Hippocampal formation (tissue), 2 donors: ENCODE measurements around the gene SLC25A39.
"Not testable (repeated sequence)": the region's sequence is repeated elsewhere in the genome, so short reads cannot be mapped to it uniquely, and the experiment has no call there.

ENCODE experiments used
- DNase-seq, 2 donors: peaks; one replicate each; lab custom pipeline; 2025; lab: John Stamatoyannopoulos, UW

Gene SLC25A39, protein sequence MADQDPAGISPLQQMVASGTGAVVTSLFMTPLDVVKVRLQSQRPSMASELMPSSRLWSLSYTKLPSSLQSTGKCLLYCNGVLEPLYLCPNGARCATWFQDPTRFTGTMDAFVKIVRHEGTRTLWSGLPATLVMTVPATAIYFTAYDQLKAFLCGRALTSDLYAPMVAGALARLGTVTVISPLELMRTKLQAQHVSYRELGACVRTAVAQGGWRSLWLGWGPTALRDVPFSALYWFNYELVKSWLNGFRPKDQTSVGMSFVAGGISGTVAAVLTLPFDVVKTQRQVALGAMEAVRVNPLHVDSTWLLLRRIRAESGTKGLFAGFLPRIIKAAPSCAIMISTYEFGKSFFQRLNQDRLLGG

DNA sequence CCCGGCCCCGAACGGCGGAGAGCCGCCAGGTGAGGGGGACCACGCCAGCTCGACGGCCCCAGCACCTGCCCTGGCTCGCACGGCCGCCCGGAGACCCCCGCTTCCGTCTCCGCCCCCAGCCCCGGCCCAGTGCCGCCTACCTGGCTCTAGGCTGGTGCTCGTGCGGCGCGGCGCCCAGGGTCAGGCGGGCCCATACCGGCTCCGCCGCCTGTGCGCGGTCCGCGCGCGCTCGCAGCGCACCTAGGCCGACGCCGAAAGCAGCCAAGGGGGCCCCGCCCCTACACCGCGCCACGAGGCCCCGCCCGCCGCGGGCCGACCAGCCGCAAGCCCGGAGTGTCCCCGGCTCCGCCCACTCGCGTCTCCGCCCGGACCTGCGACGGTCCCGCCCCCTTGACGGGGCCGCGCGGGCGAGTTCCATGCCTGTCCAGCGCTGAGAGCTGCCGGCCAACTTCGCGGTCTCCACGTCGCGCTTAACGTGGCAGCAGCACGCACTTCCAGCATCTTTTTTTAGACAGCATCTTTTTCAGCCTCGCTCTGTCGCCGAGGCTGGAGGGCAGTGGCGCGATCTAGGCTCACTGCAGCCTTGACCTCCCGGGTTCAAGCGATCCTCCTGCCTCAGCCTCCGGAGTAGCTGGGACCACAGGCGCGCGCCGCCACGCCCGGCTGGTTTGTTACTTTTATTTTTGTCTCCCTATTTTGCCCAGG lies at the start of gene SLC25A39:
TSS of gene SLC25A39 (minus strand) at position 253 of the 705 bp plus-strand sequence. CDS start 1,261 bp downstream, outside the sequence.
- peak; percentile 86 to 92 for DNase-seq

DNA sequence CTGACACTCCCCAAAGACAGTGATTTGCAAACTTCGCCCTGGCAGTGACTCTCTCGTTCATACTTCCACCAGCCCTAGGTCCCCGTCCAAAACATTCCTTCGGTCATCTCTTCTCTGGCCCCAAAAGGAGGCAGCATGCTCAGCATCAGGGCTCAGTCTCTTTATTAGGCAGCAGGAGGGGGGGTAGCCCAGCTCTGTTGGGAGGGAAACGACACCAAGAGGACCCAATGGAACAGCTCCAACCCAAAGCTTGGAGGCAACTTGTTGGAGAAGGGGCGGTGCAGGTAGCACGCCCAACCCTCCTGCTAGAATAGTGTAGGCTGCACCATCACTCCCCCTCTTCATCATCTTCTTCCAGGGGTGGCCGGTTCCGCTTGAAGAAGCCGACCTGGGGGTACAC lies 47.4 kb upstream of the SLC25A39 start:
- no peak for DNase-seq

DNA sequence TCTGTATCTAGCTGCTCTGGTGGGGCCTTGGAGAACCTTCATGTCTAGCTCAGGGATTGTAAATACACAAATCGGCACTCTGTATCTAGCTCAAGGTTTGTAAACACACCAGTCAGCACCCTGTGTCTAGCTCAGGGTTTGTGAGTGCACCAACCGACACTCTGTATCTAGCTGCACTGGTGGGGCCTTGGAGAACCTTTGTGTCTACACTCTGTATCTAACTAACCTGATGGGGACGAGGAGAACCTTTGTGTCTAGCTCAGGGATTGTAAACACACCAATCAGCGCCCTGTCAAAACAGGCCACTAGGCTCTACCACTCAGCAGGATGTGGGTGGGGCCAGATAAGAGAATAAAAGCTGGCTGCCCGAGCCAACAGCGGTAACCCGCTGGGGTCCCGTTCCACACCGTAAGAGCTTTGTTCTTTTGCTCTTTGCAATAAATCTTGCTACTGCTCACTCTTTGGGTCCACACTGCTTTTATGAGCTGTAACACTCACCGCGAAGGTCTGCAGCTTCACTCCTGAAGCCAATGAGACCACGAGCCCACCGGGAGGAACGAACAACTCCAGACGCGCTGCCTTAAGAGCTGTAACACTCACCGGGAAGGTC lies 44.9 kb upstream of the SLC25A39 start:
- not testable (repeated sequence) for DNase-seq

DNA sequence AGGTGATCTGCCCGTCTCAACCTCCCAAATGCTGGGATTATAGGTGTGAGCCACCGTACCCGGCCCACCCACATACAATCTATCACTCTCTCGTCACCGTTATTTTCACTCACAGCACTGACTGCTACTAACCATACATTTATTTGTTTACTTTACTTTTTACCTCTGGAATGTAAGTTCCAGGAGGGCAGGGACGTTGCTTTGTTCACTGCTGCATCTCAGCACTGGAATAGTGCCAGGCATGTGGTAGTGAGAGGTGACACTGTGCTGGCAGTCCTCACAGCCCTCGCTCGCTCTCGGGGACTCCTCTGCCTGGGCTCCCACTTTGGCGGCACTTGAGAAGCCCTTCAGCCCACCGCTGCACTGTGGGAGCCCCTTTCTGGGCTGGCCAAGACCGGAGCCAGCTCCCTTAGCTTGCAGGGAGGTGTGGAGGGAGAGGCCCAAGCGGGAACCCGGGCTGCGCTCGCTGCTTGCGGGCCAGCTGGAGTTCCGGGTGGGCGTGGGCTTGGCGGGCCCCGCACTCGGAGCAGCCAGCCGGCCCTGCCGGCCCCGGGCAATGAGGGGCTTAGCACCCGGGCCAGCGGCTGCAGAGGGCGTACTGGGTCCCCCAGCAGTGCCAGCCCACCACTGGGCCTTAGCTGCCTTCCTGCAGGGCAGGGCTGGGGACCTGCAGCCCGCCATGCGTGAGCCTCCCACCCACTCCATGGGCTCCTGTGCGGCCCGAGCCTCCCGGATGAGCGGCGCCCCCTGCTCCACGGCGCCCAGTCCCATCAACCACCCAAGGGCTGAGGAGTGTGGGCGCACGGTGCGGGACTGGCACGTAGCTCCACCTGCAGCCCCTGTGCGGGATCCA lies 44.0 kb upstream of the SLC25A39 start:
- DNase-seq, result not testable (repeated sequence)

DNA sequence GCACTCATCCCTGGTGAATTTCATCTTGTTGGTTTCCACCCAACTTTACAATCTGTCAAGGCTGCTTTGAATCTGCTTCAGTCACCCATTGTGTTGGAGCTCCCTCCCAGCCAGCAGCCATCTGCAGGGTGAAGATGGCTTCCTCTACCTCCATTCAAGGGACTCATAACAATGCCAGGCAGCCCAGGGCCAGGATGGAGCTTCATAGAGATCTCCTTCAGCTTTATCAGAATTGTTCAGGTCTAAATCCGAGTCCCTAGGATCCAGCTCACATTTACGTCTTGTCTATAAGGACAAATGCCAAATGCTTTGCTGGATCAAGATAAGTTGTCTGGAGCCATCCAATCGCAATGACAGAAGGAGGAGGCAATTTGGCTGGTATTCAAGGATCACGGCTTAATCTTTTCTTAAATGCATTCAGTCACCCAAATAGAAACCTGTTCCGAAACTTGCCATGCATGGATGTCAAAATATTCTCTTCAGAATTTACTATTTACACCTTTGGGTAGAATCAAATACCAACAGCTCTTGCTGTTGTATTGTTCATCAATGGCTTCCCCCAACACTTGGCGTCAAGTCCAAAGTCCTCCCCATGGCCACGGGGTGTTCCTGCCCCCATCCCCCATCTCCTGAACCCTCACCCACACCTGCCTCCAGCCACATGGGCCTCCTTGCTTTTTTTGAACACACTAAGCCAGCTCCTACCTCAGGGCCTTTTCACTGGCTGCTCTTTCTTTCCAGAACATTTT lies 42.8 kb upstream of the SLC25A39 start:
- no peak for DNase-seq

DNA sequence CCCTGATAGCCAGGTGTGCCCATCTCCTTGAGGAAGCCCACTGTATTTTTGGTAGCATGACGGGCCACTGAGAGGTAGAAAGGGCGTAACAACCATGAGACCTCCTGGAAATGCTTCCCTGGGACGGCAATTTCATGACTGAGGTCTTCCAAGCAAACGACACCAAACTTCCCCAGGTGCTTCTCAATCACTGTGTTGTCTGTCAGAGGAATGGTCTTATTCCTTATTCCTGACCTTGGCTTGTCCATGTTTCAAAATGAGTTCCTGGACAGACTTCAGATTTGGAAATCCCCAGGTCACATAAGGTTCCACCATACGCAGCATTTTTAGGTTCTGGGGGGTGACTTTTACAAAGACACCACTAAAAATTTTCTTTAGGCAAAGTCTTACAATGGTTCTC lies 40.4 kb upstream of the SLC25A39 start:
- not testable (repeated sequence) for DNase-seq

DNA sequence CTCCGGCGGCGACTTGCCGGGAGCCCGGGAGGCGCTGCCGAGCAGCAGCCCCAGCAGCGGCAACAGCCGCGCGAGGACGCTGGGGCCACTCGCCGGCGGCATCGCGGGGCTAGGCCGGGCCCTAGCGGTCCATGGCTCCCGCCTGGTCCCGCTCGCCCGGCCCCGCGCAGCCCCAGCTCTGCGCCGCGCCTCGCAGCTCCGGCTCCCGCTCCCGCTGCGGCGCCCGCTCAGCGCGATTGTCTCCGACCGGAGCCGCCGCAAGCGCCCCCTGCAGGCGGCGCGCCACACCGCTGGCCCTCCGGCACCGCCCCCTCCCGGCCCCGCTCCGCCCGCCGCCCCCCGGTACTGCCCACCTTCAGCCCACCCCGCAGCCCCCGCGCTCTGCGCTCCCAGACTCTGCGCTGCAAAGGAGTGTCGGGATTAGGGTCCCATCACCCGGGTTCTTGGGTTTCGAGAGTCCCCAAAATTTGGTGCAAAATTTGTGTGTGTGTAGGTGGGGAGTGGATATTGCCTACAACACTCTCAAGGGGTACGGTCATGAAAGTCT lies 39.1 kb upstream of the SLC25A39 start, which contains the start of gene FAM171A2:
TSS of gene FAM171A2 (minus strand) at position 241 of the 547 bp plus-strand sequence. CDS start at position 102, 139 bp downstream.
- peak in 1 of 2 donors; percentile 19 for DNase-seq

DNA sequence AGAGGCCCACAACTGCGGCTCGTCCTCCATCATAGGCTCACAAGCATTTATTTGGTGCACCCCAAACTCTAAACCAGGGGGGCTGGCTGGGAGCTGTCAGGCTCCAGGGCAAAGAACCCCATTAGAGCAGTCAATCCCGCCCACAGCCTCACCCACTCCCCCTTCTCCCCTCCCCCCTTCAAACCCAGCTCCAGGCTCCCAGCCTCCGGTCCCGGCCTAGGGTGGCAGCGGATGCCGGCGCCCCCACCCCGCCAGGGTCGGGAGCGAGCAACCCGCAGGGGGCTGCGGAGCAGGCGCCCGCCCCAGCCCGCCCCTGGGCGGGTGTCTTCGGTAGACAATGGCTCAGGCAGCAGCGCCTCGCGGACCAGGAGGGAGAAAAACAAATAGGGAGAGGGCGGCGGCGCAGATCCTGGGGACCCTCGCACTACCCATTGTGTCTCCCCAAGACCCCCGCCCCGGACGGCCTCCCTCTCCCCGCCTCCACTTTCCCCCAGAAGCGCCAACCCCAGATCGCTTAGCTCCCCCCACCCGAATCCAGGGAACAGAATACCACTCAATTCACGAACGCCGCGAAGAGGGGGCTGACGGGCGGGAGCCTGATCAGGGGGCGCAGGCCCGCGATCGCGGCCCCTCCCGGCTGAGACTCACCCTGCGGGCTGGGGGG lies 38.5 kb upstream of the SLC25A39 start:
- DNase-seq, result no peak

DNA sequence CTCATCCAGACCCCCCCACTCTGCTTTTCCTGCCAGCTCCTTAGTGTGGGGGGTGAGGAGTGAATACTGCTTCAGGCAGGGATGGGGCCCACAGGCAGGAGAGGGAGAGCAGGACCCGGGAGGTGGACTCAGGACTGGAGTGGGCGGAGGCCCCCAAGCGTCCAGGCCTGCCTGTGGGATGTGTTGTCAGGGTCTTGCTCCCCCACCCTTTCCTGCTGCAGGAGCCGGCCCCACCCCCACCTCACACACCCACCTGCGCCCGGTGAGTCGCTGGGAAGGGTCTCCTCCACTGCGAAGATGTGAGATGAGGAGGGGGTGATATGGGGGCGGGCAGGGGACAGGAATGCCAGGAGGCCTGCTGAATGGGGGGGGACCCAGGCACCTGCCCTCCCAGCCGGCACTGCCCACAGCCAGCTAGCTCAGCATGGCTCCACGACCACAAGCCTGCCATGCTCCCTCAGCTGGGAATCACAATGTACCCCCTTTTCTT lies 37.9 kb upstream of the SLC25A39 start:
- no peak for DNase-seq

DNA sequence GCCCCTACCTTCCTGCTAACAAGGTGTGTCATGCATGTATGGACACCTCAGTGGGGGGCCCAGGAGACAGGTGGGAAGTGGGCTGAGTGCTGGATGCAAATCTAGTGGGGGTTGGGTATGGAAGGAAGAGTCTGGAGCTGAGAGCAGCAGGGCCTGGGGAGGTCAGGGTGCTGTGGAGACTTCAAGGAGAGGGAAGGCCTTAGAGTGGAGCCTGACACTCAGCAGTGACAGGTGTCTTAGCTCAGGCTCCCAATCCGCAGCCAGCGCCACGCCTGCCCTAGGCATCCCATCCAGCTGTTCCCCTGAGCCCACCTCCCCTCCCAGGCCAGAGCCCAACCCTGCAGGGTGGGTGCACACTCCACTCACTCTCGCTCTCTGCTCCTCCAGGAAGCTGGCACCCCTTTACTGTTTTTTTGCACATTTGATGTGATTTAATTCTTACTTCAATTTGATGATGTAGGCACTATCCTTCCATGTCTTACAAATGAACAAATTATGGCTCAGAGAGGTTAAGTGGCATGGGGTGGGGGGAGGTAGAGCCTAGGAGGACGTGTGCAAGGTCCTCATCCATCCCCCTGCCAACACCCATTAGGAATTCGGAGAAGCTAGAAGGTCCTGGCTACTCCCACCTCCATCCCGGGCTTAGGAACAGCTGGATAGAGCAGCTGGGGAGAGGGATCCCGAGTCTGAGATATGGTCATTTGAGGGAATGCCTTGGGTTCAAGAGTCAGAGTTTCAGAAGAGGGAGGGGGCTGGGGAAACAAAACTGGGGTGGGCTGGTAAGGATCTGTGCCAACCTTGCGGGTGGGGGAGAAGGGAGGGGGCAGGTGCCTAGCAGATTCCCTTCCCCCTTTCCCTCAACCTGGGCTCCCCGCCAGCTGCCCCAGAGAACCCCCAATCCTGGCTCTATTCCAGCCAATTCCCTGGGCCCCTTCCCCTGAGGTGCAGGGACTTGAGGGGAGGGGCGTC lies 37.0 kb upstream of the SLC25A39 start:
- no peak for DNase-seq

DNA sequence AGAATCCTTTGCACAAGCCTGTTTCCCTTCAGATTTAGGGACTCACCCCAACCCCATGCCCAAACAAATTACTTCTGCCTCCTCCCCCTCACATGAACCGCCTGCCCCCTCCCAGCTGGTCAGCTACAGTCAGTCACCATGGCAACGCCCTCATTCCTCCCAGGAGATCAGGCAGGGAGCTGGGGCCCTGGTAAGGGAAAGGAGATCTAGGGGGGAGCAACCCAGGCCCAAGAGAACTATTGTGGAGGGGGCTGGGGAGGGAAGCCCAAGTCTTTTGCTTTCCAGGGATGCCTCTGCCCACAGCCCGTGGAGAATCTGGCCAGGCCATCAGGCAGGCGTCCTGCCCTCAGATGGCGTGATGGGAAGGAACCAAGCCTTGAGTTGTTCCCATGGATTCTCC lies 36.2 kb upstream of the SLC25A39 start:
- no peak for DNase-seq

DNA sequence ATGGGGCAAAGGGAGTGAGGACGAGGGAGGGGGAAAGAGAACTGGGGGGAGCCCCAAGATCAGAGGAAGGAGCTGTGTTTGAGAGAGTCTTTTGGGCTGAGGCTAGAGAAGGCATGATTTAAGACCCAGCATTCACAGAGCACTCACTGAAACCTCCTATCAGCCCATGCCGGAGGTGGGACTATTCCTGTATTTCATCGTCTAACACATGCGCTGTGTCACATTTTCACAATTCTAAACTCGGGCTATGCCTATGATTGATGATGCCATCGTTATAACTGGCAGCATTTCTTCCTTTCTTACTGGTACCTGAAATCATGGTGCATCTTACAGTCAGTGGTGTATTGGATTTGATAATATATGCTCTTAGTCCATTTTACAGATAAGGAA lies 35.5 kb upstream of the SLC25A39 start:
- DNase-seq, result no peak

DNA sequence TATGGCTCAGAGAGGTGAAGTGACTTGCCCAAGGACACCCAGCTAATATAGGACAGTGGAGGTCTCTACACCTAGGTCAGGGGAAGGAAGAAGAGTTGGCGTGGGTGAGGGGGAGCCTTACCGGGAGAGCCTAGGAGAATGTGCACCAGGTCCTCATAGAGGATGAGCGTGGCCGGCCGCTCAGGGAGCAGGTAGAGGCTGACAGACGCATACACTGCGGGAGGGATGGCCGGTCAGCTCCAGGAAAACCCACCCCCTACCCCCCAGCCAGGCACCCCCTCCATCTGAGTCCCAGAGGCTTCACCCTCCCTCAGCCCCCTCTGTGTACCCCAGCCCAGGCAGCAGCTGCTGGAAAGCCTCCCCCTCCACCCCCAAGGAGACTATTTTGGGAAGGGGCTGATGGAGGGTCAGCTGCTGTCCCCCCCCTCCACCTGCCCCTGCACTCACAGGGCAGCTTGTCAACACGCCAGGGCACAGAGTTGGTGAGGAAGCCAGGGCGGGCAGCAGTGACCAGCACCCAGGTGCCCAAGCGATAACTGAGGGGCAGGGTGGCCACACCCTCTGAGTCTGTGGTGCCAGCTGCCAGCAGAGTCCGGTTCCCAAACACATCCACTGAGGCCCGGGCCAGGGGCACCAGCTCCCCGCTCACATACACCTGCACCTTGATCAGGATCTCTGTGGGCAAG lies 35.0 kb upstream of the SLC25A39 start:
- DNase-seq, result no peak

DNA sequence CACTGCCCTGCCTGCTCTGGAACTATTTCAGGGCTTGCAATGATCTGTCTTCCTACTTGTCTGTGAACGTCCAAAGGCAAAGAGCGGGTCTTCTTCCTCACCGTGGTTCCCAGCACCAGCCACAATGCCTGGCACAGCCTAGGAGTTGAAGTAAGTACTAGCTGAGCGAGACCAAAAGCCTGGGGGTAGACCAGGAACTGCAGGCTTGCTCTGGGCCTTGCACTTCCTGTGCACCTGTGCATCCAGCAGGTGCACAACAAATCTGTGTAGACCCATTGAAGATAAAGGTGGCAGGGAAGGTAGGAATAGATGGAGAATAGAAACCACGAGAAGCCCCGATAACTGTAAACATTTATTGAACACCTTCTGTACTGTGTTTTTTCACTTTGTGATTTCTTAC lies 34.4 kb upstream of the SLC25A39 start:
- no peak for DNase-seq

DNA sequence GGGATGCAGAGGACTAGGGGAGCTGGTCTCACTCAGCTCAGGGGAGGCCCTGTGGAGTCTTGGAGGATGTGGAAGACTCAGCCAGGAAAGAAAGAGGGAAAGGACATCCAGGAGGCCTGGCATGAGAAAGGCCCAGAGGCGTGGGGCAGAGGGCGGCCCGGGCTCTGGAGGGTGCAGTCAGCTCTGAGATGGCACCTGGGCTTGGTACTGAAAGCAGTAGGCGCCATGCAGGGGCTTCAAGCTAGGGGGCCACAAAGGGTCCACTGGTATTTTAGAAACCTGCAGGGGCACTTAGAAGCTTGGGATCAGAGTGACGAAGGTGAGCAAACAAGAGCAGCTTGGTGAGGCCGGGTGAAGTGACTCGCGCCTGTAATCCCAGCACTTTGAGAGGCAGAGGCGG lies 33.4 kb upstream of the SLC25A39 start:
- no peak for DNase-seq

DNA sequence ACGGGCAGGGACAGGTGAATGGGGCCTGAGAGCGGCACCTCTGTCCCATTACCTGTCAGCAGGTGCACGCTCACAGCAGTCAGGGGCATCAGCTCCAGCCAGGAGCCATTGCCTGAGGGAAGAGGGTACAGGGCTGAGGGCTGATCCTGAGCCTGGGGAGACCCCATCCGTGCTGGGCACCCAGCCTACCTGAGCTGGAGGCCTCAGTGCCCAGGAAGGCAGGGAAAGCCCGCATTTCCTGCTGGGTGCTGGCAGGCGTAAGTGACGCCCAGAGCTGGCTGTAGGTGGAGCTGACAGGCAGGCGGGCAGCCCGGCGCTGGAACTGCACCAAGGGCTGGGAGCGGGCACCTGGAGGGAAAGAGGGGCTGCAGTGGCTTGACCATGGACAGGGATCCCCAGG lies 31.6 kb upstream of the SLC25A39 start:
- no peak for DNase-seq

DNA sequence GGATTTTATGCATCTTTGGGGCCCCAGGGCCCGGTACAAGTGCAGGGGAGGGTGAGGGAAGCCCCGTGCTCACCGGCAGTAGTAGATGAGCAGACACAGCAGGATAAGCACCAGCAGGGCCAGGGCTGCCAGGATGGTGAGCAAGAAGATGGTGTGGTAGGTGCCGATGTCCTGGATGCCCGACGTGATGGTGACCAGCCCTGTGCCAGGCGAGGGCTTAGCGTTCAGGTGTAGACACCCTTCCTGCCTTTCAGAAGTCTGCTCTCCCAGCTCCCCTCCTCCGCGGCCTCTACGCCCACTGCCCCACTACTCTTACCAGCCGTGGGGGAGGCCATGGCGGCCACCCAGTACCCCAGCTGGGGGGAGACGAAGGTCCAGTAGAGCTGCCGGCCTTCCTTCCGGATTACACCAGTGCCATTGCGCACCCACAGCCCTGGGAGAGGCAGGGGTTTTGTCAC lies 31.0 kb upstream of the SLC25A39 start:
- DNase-seq, result no peak
